UCSD-AML1 (cell line): ENCODE results near the gene LRRC8D.
A peak's percentile ranks its signal among the peaks of the same experiment; 100 is the strongest.

Experiments used
- DNase-seq: peaks from one replicate; lab custom pipeline; 2025; ENCODE audit not compliant: unreplicated experiment; lab: John Stamatoyannopoulos, UW

Gene LRRC8D

DNA sequence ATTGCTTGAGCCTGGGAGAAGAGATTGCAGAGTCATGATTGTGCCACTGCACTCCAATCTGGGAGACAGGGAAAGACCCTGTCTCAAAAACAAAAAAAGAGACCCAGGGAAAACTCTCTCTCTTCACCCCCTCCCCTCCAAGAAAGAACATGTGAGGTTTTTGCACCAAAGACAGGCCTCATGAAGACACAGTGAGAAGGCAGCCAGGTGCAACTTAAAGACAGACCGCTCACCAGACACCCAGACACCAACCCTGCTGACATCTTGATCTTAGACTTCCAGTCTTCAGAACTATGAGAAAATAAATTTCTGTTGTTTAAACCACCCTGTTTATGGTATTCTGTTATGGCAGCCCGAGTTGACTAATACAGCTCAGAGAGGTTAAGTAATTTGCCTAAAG, 13.3 kb upstream of the LRRC8D start:
- DNase-seq = no peak

DNA sequence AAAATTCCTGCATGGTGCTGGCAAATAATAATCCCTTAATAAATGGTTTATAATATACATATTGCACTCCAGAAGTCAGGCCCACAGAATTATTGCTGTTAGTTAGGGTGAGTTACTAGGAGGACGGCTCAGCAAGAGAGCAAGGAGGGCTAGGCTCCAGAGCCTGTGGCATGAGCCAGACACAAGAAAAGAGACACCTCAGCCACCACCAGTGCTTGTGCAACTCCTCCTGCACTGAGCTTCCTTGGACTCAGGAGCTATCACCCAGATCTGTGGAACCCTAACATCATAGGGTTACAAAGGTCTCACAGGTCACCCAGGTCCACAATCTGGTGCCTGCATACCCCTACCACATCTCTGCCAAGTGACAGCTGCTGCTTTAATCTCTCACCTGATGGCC, 12.8 kb upstream of the LRRC8D start:
- DNase-seq = no peak

DNA sequence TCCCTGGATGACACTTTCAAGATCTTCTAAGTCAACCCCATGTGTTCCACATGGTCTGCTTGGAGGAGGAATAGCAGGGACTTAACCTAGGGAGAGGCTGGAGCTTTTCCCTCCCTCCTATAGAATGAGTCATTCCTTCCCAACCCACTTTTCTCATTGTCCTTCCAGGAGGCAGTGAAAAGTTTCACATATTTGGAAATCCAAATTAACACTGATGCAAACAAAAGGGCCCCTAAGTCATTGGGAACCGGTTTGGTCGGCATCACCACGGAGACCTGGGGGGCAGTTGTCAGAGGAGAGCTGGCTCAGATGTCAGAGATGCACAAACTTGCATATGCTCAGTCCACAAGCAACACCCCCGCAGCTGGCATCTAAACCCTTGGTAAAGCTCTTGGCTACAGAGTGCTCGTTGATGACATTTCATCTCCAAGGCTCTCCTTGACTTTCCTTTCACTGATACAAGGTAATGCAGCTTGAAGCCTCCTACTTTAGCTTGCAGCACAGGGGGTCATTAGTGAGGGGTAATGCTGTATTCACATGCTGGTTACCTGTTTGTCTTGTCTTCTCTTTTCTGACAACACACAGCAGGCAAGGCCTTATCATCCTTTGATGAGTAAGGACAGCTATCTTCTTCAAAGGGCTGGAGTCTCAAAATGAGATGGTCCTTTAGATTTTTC, 12.3 kb upstream of the LRRC8D start:
- no peak for DNase-seq

DNA sequence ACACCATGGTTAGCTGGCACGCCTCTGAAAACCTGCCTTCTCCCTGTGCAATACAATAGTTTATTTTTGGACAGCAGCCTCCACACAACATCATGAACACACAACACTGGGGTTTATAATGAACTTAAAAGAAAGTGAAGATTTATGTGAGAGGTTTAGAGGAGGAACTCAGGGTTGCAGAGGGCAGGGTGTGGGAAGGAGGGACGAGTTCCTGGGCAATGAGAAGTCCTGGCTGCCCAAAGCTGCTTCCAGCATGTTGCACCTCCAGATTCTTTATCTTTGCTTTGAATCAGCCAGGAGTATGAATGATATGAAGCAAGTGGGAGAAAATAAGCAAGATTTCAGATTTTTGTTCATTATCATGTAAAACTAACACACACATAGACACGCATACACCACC, 11.3 kb upstream of the LRRC8D start:
- DNase-seq = no peak

DNA sequence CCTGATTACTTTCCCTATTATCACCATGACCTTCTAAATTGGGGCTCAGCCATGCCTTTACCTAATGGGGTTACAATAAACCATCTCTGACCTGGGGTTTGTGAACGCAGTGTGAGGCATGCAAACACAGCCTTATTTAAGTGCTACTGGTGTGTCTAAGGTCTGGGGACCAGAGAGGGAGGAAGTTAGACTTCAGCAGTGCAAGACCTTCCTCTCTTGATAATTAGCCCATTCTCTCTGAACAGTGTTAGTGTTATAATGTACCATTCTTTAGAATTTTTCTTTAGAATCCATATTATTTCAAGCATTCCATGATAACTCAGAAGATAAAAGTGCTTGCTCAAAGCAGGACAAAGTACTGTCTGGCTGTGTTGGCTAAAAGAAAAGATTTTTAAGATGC, 10.5 kb upstream of the LRRC8D start:
- DNase-seq = no peak

DNA sequence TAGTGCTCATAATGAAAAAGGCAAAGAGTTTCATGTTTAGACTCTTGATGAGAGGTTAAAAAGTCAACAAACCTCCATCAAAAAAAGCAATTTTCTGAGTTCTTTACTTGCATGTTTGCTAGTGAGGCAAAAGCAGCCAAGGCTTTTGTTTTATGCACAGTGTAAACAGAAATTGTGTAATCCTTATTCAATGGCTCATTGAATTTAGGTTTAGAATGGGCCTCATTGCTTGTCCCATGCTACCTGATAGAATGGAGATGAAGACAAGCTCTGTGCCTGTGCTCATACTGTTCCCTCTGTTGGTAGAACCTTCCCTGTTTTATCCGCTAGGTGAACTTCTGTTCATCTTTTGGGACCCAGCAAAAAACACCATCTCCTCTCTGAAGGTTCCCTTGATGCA, 10.0 kb upstream of the LRRC8D start:
- no peak for DNase-seq

DNA sequence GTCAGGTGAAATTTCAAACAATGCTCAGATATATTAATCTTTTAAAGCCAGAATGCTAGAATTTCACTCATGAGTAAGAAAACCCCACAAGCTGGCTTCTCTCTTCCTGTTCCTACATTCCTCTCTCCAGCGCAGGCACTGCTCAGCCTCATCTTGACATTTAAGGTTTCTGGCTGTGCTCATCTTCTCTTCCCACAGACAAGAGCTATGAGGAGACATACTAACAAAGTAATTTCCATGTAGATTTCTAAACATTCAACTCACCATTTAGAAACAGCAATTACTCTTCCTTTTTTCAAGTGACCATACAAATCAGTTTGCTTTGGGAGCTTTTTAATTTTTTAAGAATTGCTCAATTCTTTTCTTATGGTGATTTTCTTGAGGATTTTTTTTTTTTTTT, 7.8 kb upstream of the LRRC8D start:
- no peak for DNase-seq

DNA sequence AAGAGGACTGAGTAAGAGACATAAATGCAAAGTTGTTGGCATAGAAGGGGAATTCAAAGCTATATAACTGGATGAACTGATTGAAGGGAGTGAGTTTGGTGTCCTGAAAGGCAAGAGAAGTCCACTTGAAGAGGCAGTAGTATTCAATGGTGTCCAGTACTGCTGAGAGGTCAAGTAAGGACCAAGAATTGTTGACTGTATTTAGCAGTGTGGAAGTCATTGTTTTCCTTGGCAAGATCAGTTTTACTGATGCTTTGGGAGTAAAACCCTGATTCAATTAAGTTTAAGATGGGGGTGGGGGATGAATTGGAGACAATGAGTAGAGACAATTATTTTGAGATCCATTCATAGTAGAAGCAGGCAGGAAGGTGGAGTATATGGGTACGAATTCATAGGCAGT, 5.8 kb upstream of the LRRC8D start:
- no peak for DNase-seq

DNA sequence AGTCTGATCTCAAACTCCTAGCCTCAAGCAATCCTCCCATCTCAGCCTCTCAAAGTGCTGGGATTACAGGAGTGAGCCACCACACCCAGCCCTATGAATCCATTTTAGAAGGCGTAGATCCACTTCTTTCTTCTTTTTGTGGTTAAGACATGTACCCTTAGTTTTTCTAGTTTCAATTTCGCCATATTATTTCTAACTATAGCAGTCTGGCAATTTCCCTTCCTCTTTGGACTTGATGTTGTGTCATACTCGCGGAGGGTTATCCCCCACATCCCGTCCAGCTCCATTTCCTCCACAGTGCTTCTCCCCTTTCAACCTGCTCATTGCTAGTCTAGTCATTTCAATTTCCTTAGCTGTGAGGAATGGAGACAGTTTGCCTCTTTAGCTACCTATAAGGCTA, 5.2 kb upstream of the LRRC8D start:
- DNase-seq = peak; percentile 47

DNA sequence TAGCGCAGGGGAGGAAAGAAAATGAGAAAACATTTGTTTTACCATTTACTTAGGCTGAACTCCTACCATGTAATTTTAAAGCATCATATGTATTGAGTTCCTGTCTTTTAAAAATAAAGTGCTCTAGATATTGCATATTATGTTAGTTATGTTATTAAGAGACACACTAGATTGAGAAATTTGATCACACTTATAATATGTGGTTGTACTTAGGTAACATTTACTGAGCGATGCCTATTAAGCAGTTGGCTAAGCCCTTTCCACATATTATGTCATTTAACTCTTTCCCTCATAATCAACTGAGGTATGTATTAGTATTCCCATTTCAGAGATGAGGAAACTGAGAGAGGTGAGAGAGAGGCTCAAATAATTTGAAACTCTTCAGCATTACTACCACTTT, 4.5 kb upstream of the LRRC8D start:
- DNase-seq = no peak

DNA sequence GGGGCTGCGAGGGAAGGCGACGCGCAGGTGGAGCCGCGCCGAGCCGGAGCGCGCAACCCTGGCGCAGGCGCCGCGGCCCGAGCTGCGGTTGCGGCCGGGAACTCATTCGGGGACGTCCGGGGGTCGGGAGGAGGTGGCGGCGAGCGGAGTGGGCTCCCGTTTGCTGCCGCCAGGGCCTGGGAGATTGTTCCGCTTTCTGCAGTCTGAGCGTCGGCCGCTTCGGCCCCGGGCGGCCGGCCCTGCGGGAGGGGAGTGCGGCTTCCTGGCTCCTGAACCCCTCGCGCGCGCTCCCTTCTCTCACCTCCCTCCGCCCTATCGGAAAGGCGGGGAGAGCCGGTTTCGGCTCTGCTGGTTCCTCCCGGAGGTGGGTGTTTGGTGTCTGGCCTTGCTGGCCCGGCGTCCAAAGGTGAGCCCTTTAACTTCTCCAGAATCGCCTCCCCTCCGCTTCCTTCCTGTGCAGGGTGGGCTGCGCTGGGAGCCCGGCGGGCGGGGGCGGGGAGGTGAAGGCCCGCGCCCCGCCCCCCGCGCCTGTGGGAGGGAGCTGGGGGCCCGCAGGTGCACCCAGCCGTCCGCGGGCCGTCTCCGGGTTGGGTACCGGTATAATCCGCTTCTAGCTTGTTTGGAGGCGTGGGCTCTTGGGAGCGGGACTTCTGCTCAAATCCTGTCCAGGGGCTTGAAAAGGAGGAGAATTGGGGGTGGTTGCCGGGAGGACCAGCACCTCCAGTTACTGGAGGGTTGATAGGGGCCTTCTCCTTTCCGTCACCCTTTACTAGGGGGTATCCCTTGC, 683 bp downstream of the LRRC8D start:
- DNase-seq = peak; percentile 85

DNA sequence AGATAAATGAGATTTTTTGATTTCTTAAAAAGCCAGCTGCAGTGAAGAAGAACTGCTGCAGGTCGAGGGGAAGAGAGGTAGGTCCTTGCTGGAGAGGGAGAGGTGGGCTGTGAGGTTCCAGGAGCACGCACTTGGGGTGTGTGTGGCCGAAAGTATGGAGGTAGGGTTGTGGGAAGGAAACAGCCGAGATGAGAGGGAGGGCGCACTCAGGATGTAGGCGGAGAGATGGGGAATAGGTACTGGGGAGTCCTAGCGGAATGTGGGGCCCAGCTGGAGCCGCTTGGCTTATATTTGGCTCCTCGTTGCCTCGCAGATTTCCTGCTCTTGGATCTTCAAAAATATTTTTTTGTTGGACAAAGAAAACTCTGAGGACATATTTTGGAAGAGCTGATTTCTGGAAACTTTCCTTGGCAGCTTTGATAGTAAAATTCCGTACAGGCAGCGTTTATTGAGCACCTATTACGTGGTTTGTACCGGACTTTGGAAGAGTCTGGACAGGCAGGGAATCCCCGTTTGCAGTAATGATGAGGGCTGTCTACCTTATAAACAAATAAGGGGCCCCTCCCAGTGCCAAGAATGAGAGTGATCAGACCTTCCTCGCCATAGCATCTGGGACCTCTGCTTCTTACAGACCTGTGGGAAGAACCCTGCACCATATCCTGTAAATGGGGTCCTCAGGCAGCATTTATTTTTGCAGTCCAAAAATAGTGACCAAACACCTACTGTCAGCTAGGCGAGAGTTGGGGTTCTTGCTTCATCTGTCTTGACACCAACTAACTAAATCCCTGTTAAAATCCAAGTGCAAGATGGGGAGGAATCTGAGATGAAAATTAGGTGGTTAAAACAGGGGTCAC, 1.5 kb downstream of the LRRC8D start:
- peak; percentile 71 for DNase-seq

DNA sequence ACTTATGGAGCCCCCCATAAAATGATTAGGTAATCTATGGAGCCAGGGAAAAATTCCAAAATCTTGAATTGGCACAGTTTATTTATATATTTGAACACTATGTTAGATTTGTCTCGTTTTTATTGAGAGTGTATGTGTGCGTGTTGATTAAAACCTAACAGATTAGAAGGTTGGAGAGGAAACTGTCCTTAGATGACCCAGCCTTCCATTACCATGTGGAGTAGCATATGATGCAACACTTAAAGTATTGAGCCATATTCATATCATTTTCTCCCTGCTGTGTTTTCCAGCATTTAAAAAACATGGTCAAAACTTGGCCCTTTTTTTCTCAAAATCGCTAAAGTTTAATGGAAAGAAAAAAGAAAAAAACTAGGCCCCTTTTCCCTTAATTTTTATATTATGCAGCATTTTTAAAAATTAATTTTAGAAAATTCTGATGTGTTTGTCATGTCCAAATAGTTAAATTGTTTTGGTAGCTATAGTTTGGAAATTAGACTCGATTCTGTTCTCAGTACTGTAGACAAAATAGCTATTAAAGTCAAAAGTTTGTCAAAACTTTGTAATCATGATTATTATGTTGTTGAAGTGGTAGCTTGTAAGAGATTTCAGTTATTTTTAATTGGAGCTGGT, 2.3 kb downstream of the LRRC8D start:
- DNase-seq = no peak

DNA sequence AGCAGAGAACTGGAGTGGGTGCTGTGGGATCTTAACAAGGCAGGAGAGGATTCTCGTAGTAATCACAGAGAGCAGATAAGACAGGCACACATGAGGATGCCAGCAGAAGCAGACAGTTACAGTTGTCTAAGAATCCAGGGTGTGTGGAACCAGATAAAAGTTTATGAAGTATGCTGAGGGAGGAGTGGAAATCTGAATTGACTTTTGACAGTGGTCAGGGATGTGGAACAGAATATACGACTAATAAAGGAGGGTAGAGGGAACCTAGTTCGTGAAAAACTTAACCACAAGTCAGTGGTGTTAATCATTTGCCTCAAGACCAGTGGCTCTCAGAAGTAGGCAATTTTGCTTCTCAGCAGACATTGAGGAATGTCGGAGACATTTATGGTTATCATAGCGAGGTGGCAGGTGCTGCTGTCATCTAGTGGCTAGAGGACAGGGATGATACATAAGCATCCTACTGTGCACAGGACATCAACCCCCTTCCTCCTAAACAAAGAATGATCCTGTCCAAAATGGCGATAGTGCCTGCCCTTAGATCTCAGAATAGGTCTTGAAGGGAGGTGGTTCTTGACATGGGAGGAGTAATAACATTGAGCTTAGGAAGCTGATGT, 3.0 kb downstream of the LRRC8D start:
- no peak for DNase-seq

DNA sequence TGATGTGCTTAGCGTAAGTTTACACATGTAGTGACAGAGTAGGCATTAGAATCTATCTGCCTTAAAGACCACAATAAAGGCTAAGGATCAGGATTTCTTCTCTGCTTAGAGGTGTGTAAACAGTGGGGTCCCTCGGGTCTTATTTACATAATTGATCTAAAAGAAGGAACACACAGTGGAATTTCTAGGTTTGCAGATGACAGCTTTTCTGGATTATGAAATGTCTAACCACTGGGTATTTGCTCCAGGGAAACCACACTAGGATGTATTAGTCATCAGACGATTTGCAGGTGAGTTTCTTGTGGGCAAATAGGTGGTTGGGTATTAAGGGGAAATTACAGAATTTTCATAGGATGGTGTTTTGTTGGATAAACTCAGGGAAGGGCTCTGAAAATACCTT, 5.8 kb downstream of the LRRC8D start:
- no peak for DNase-seq

DNA sequence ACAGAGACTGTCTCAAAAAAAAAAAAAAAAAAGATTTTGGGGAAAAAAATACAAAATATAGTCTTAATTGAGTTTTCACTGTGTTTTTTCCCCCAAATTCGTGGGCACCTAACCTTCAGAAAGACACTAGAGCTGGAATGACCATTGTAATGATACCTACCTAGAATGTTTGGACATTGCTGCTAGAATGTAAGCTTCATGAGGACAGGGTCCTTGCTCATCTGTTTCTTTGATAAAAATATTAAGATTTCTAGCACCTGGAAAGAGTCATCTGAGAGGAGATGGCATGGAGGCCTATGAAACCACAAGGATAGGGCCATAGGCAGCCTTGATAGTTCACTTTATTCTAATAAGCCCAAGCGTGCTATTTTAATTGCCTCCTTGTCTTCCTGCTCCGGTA, 6.5 kb downstream of the LRRC8D start:
- DNase-seq = no peak

DNA sequence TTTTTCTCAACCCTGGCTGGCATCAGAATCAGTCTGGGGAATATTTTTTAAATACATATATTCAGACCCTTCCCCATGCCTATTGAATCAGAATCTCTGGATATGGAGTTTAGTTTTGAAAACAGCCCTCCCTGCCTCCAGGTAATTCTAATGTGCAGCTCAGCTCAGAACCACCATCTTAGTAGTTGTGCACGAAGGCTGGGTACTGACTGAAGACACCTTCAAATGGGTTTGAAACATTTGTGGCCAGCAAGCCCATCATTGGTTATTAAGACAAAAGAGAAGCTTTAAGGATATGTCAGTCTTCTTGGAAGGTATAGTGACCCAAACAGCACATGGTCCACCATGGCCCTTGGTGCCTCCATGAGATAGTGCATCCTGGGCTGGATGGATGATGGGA, 7.1 kb downstream of the LRRC8D start:
- no peak for DNase-seq

DNA sequence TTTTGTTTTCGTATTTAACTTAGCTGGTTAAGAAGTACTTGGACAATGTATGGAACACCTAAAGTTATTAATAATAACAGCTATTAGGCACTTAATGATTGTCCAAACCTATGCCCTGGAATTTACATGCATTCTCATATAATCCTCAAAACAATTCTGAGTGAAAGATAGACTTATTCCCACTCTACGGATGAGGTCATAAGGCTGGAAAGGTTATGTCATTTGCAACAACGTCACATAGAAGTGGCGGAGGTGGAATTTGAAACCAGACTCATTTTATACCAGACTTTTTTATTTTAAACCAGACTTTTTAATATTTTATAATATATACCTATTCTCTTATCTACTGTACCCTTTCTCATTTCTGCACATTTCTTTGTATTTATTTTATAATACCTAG, 8.4 kb downstream of the LRRC8D start:
- DNase-seq = no peak

DNA sequence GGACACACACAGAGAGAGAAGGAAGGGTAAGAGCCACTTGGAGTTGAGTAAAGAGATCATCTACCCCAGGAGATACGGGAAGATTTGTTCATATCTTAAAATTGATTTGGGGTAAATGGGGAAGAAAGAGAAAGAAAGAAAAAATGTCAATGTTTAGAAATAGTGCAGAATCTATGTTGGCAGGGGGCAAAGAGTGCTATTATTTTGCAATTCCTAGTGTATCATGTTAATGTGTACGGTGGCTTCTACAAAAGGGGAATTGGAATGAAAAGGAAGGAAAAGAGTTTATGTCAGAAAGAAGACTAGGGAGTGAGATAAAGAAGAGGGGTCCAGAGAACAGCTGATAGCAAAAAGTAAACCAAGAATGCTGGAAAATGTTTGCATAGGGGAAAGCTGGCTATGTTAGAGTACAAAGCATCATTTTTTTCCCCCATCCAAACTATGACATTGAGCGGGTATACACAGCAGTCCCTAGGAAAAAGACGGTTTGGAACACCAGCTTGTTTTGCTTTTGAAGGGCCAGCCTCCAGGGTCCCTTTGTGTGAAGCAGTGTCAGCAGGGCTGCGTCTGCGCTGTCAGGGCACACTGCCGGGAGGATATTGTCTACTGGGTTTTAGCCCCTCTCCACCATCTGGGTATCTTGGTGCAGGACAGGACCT, 10.8 kb downstream of the LRRC8D start:
- no peak for DNase-seq

DNA sequence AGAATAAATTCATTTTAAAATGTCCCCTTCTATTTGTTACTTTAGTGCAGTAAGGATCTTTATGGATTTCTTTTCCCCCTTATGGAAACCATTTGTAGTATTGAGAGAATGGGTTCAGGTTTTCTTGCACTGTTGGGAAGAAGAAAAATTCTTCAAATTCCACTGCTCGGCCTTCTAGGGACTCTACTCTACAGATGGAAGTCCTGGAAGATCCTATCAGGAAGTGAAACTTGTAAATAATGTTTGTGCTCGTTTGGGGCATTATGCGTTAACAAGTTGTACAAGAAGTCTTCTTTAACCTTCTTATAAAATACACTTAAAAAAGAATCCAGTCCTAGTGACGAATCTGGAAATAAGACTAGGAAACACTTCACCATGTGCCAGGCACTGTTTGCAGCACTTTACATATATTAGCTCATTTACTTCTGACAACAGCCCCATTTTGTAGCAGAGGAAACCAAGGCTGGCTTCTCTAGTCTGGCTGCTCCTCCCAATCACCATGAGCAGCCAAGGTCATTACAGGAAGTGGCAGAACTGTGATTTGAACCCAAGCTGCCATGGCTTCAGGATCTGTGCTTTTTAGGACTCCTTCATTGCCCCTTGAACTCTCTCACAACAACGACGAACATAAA, 11.8 kb downstream of the LRRC8D start:
- no peak for DNase-seq
